Transverse colon (tissue), 4 donors: ENCODE results near the gene ZNF106.

Source experiments
- CTCF ChIP-seq, 5 experiments: fragments of 200-600 bp in 3 of 5; fragments of 450-650 bp in 2 of 5; sonication (generic) in 3 of 5; IDR thresholded peaks; 1 replicate in 2 of 5; 2 replicates in 3 of 5; pipeline ENCODE4 v1.5.1; 2016 to 2017; ENCODE audit warnings: antibody characterized with exemption in 5 of 5, inconsistent platforms in 3 of 5, mild to moderate bottlenecking in 2 of 5, moderate library complexity in 1 of 5
- EP300 ChIP-seq: sonication (generic); formaldehyde crosslinking; IDR thresholded peaks from one replicate; pipeline ENCODE4 v1.6.1; 2017; ENCODE audit warnings: antibody characterized with exemption, low read depth
- POLR2AphosphoS5 ChIP-seq, 3 donors: sonication (generic); formaldehyde crosslinking; IDR thresholded peaks; one replicate each; pipeline ENCODE4 v1.6.1; 2016; ENCODE audit warnings: antibody characterized with exemption in 3 of 3

- TF ChIP-seq EP300, result no peak
- no peak for TF ChIP-seq CTCF (IDR thresholded peaks at IDR 0.05)
- no peak for TF ChIP-seq POLR2AphosphoS5 (IDR thresholded peaks at IDR 0.05)
Observed at GRCh38 chr15:42456971-42457370, 34.0 kb downstream of the ZNF106 start.
